CD4-positive, alpha-beta T cell (primary cell): ENCODE measurements around the gene SPG21. TPM values are rescaled to one million over a fixed set of nuclear protein-coding genes. Genes with fewer than 3 reads are reported as not detected.

Experiments used
- ATAC-seq: fragments of 200-7000 bp; cut with Tn5 transposase; one replicate; pipeline ENCODE4 v1.10.0; 2022; ENCODE audit warnings: mild to moderate bottlenecking; ENCODE audit not compliant: poor library complexity
- CTCF ChIA-PET: fragments of 350-600 bp; sonication (Branson Sonifier 250); formaldehyde crosslinking; loops from one replicate; lab custom pipeline; 2021; ENCODE audit warnings: antibody characterized with exemption, inconsistent platforms; lab: Charles Lee
- POLR2A ChIA-PET: fragments of 350-600 bp; sonication (Branson Sonifier 250); formaldehyde crosslinking; loops from one replicate; lab custom pipeline; 2021; ENCODE audit warnings: antibody characterized with exemption, inconsistent platforms; lab: Charles Lee
- DNase-seq, 14 experiments: peaks; one replicate each; pipeline ENCODE4 v3.0.0-alpha.2; 2013 to 2020; ENCODE audit warnings: mixed read lengths in 2 of 14
- H3K27ac ChIP-seq, 2 donors: one replicate each; pipeline versions ENCODE4 v1.5.1 to v1.7.0; 2013; ENCODE audit warnings: low read length in 2 of 2, low read depth in 1 of 2, mild to moderate bottlenecking in 1 of 2
- H3K27me3 ChIP-seq, 2 experiments: 1 replicate in 1 of 2; 2 replicates in 1 of 2; pipeline versions ENCODE4 v1.6.1 to v1.7.0; 2013; ENCODE audit warnings: low read length in 2 of 2, control low read depth in 1 of 2, mild to moderate bottlenecking in 1 of 2, moderate library complexity in 1 of 2; ENCODE audit not compliant: insufficient read depth in 2 of 2, control insufficient read depth in 1 of 2
- H3K36me3 ChIP-seq: one replicate; pipeline ENCODE4 v1.6.1; 2013; ENCODE audit warnings: low read length, control low read depth; ENCODE audit not compliant: insufficient read depth
- H3K4me1 ChIP-seq: one replicate; pipeline ENCODE4 v1.6.1; 2013; ENCODE audit warnings: low read length, control low read depth; ENCODE audit not compliant: insufficient read depth
- H3K4me3 ChIP-seq: one replicate; pipeline ENCODE4 v1.5.1; 2013; ENCODE audit warnings: mild to moderate bottlenecking, low read length, moderate library complexity
- H3K9me3 ChIP-seq, 2 experiments: 1 replicate in 1 of 2; 2 replicates in 1 of 2; pipeline versions ENCODE4 v1.6.1 to v1.7.0; 2013; ENCODE audit warnings: low read length in 2 of 2, mild to moderate bottlenecking in 2 of 2, control low read depth in 1 of 2, moderate library complexity in 1 of 2; ENCODE audit not compliant: control insufficient read depth in 1 of 2, insufficient read depth in 1 of 2
- H3K27ac Mint-ChIP-seq: one replicate; pipeline ENCODE4 v1.8.0; 2020; ENCODE audit warnings: mixed read lengths
- H3K27me3 Mint-ChIP-seq: one replicate; pipeline ENCODE4 v1.8.0; 2021; ENCODE audit warnings: mixed read lengths
- H3K36me3 Mint-ChIP-seq: one replicate; pipeline ENCODE4 v1.8.0; 2021; ENCODE audit warnings: low read depth, mixed read lengths
- H3K4me1 Mint-ChIP-seq: one replicate; pipeline ENCODE4 v1.8.0; 2021; ENCODE audit warnings: low read depth, mixed read lengths
- H3K4me3 Mint-ChIP-seq: one replicate; pipeline ENCODE4 v1.8.0; 2020; ENCODE audit warnings: mild to moderate bottlenecking, mixed read lengths
- H3K9me3 Mint-ChIP-seq: one replicate; pipeline ENCODE4 v1.8.0; 2020; ENCODE audit warnings: mixed read lengths
- intact Hi-C, 2 experiments: fragments of 100-400 bp; cut with DNase I in 1 of 2; cut with micrococcal nuclease in 1 of 2; formaldehyde crosslinking; loops; one replicate each; pipeline versions ENCODE4 v1.15.1 to v1.9.0; 2023 to 2025; cut with DNase I, micrococcal nuclease
- total RNA-seq, 174 experiments: library from RNA in 2 of 174; stranded (reverse) in 2 of 174; gene quantifications; one replicate each; pipeline ENCODE4 v1.2.3 and lab custom pipeline; 2021 to 2026
- TF ChIP-seq, protein P1 (sequence below): fragments of 200-600 bp; IDR thresholded peaks from one replicate; pipeline ENCODE4 v1.8.0; 2022; ENCODE audit warnings: antibody characterized with exemption, mild to moderate bottlenecking

SPG21 gene
- total RNA-seq, 2 experiments from 2014 or later: 29.4 to 32.7 TPM

DNA sequence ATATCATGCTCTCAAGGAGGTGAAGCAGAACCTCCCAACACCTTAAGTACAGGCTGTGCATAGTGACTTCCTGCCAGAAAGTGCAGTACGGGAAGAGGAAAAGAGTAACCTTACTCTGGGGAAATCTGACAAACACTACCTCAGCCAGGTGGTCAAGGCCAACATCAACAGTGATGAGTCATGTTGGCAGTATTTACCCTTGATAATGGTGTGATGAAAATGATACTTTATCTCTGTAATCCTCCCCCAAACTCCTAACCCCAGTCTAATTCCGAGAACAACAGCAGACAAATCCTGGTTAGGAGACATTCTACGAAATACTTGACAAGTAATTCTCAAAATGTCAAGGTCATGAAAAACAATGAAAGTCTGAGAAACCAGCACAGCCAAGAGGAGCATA lies 51.5 kb downstream of the SPG21 start:
- H3K9me3 ChIP-seq: no peaks in the 10 kb centered on the region
- H3K4me1 Mint-ChIP-seq: no peaks in the 10 kb centered on the region
- no peaks in the 10 kb centered on the region for H3K4me1 ChIP-seq
- H3K27me3 Mint-ChIP-seq: no peaks in the 10 kb centered on the region
- intact Hi-C loops: no loop called here
- H3K4me3 Mint-ChIP-seq: no peak overlapping the region
- ChIA-PET CTCF (no interaction called here), POLR2A (no interaction called here)
- TF ChIP-seq, protein P1, sequence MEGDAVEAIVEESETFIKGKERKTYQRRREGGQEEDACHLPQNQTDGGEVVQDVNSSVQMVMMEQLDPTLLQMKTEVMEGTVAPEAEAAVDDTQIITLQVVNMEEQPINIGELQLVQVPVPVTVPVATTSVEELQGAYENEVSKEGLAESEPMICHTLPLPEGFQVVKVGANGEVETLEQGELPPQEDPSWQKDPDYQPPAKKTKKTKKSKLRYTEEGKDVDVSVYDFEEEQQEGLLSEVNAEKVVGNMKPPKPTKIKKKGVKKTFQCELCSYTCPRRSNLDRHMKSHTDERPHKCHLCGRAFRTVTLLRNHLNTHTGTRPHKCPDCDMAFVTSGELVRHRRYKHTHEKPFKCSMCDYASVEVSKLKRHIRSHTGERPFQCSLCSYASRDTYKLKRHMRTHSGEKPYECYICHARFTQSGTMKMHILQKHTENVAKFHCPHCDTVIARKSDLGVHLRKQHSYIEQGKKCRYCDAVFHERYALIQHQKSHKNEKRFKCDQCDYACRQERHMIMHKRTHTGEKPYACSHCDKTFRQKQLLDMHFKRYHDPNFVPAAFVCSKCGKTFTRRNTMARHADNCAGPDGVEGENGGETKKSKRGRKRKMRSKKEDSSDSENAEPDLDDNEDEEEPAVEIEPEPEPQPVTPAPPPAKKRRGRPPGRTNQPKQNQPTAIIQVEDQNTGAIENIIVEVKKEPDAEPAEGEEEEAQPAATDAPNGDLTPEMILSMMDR: no peak
- H3K4me3 ChIP-seq: no peak overlapping the region
- no peak overlapping the region for H3K27ac ChIP-seq
- no peaks in the 10 kb centered on the region for H3K36me3 ChIP-seq
- ATAC-seq (no peak), DNase-seq (no peak)
- no peak overlapping the region for H3K27ac Mint-ChIP-seq
- H3K36me3 Mint-ChIP-seq: no peaks in the 10 kb centered on the region
- H3K9me3 Mint-ChIP-seq: no peaks in the 10 kb centered on the region
- H3K27me3 ChIP-seq: no peaks in the 10 kb centered on the region

DNA sequence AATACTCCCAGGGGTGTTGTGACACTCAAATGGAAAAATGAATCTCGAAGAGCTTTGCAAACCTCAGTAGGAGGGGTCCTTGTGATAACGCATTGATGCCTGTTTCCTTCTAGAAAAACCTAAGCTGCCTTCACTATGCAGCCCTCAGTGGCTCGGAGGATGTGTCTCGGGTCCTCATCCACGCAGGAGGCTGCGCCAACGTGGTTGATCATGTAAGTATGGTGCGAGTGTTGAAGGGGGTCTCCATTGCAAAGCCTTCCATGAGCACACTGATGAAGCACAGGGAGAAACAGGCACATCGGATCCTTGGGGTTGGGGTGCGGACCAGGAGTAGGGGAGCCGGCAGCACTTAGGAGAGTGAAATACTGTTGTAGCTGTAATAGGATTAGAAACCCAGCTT lies 55.7 kb downstream of the SPG21 start:
- H3K9me3 Mint-ChIP-seq: no peaks in the 10 kb centered on the region
- ChIA-PET CTCF (no interaction called here), POLR2A (no interaction called here)
- H3K4me3 Mint-ChIP-seq: no peak overlapping the region
- Histone ChIP-seq H3K4me1 (no peaks in the 10 kb centered on the region), H3K27me3 (no peaks in the 10 kb centered on the region), H3K27ac (no peak overlapping the region), H3K9me3 (no peaks in the 10 kb centered on the region), H3K4me3 (no peak overlapping the region), H3K36me3 (no peaks in the 10 kb centered on the region)
- H3K27ac Mint-ChIP-seq: no peak overlapping the region
- DNase-seq: no peak
- H3K27me3 Mint-ChIP-seq: no peaks in the 10 kb centered on the region
- no peaks in the 10 kb centered on the region for H3K4me1 Mint-ChIP-seq
- TF ChIP-seq, protein P1: no peak
- ATAC-seq: no peak
- H3K36me3 Mint-ChIP-seq: no peaks in the 10 kb centered on the region
- intact Hi-C loops: no loop called here

DNA sequence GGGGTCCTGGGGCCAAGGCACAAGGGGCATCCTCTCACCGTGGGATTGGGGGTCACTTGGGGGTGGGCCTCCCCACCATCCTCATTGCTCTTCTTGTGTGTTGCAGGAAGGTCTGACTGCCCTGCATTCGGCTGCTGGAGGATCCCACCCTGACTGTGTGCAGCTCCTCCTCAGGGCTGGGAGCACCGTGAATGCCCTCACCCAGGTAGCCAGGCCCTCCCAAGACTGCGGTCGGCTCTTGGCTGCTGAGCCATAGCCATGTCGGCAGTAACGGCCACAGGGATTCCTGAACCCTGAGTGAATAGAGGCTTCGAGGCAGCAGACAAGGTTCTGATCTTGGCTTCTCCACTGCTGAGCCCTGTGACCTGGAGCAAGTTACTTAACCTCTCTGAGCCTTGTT lies 58.3 kb downstream of the SPG21 start:
- H3K4me1 ChIP-seq: no peaks in the 10 kb centered on the region
- Mint-ChIP-seq H3K4me3 (no peak overlapping the region), H3K27me3 (no peaks in the 10 kb centered on the region), H3K4me1 (no peaks in the 10 kb centered on the region), H3K36me3 (no peaks in the 10 kb centered on the region), H3K9me3 (no peaks in the 10 kb centered on the region), H3K27ac (no peak overlapping the region)
- intact Hi-C loops: no loop called here
- ChIA-PET POLR2A (no interaction called here), CTCF (no interaction called here)
- H3K9me3 ChIP-seq: no peaks in the 10 kb centered on the region
- H3K36me3 ChIP-seq: no peaks in the 10 kb centered on the region
- H3K27me3 ChIP-seq: no peaks in the 10 kb centered on the region
- TF ChIP-seq, protein P1: no peak
- no peak overlapping the region for H3K27ac ChIP-seq
- H3K4me3 ChIP-seq: no peak overlapping the region
- no peak for ATAC-seq
- DNase-seq: no peak
